Femur (tissue), 1 donor: ENCODE measurements around the gene CPZ.

ENCODE experiments used
- DNase-seq: peaks from one replicate; pipeline ENCODE4 v3.0.0-alpha.2; 2017

CPZ gene

GRCh38 chr4:8596891-8597290, 4.3 kb downstream of the CPZ start:
- DNase-seq = no peak

GRCh38 chr4:8597319-8597718, 4.8 kb downstream of the CPZ start:
- no peak for DNase-seq

GRCh38 chr4:8597791-8598190, 5.2 kb downstream of the CPZ start:
- no peak for DNase-seq

GRCh38 chr4:8598391-8599090, 6.0 kb downstream of the CPZ start:
- DNase-seq = no peak

- DNase-seq = no peak
Measured at GRCh38 chr4:8599091-8599460, 6.5 kb downstream of the CPZ start.

- DNase-seq = no peak
Measured at GRCh38 chr4:8599657-8600056, 7.1 kb downstream of the CPZ start.

GRCh38 chr4:8600266-8600665, 7.7 kb downstream of the CPZ start:
- no peak for DNase-seq

GRCh38 chr4:8600686-8601085, 8.1 kb downstream of the CPZ start:
- peak; percentile 46 for DNase-seq

GRCh38 chr4:8601086-8601485, 8.5 kb downstream of the CPZ start:
- no peak for DNase-seq

GRCh38 chr4:8601556-8601955, 9.0 kb downstream of the CPZ start:
- no peak for DNase-seq

- DNase-seq = peak; percentile 61
Measured at GRCh38 chr4:8602686-8603430, 10.3 kb downstream of the CPZ start.

- no peak for DNase-seq
Measured at GRCh38 chr4:8603931-8604330, 11.4 kb downstream of the CPZ start.

GRCh38 chr4:8605289-8605688, 12.7 kb downstream of the CPZ start:
- no peak for DNase-seq

- no peak for DNase-seq
Measured at GRCh38 chr4:8606476-8606875, 13.9 kb downstream of the CPZ start.

- no peak for DNase-seq
Measured at GRCh38 chr4:8606966-8607365, 14.4 kb downstream of the CPZ start.

GRCh38 chr4:8607603-8608481, 15.3 kb downstream of the CPZ start:
- peak; percentile 53 for DNase-seq

- DNase-seq = no peak
Measured at GRCh38 chr4:8608714-8609391, 16.3 kb downstream of the CPZ start.

- no peak for DNase-seq
Measured at GRCh38 chr4:8609406-8609805, 16.8 kb downstream of the CPZ start.

GRCh38 chr4:8609824-8610350, 17.3 kb downstream of the CPZ start:
- DNase-seq = no peak

GRCh38 chr4:8610858-8611616, 18.5 kb downstream of the CPZ start:
- no peak for DNase-seq

- DNase-seq = no peak
Measured at GRCh38 chr4:8612646-8613045, 20.1 kb downstream of the CPZ start.
